Adrenal gland (tissue), 19 donors: ENCODE measurements around the gene TOMM6. TPM values are rescaled to one million over a fixed set of nuclear protein-coding genes. Genes with fewer than 3 reads are reported as not detected.

Experiments used
- DNase-seq, 7 donors: peaks; one replicate each; pipeline ENCODE4 v3.0.0-alpha.2; 2019 to 2020
- H3K27ac ChIP-seq, 5 donors: fragments of 200-600 bp; sonication (generic) in 4 of 5; 1 replicate in 3 of 5; 2 replicates in 2 of 5; pipeline versions ENCODE4 v1.5.1 to v1.8.0; 2016 to 2020; ENCODE audit warnings: mild to moderate bottlenecking in 1 of 5
- H3K27me3 ChIP-seq: fragments of 200-600 bp; 2 replicates; pipeline ENCODE4 v1.8.0; 2021
- H3K36me3 ChIP-seq, 2 donors: fragments of 200-600 bp; replicated peaks in 1 of 2; 1 replicate in 1 of 2; 2 replicates in 1 of 2; pipeline versions ENCODE4 v1.5.1 to v1.8.0; 2018 to 2022
- H3K4me1 ChIP-seq, 2 donors: fragments of 200-600 bp; replicated peaks in 1 of 2; 1 replicate in 1 of 2; 2 replicates in 1 of 2; pipeline versions ENCODE4 v1.5.1 to v1.8.0; 2018 to 2021
- H3K4me3 ChIP-seq, 4 donors: fragments of 200-600 bp; sonication (generic) in 3 of 4; one replicate each; pipeline ENCODE4 v1.5.1; 2016 to 2018
- H3K9me3 ChIP-seq, 3 donors: fragments of 200-600 bp; sonication (generic) in 1 of 3; replicated peaks in 1 of 3; 1 replicate in 2 of 3; 2 replicates in 1 of 3; pipeline versions ENCODE4 v1.5.1 to v1.8.0; 2016 to 2021
- CTCF ChIP-seq, 6 experiments: fragments of 450-650 bp in 4 of 6; fragments of 200-600 bp in 2 of 6; sonication (generic) in 1 of 6; IDR thresholded peaks; 1 replicate in 5 of 6; 2 replicates in 1 of 6; pipeline versions ENCODE4 v1.5.1 to v1.8.0; 2016 to 2021; ENCODE audit warnings: antibody characterized with exemption in 6 of 6, mild to moderate bottlenecking in 2 of 6, moderate library complexity in 1 of 6
- POLR2A ChIP-seq, 2 donors: fragments of 450-650 bp; IDR thresholded peaks; one replicate each; pipeline ENCODE4 v1.6.1; 2017; ENCODE audit warnings: antibody characterized with exemption in 2 of 2, mild to moderate bottlenecking in 2 of 2, moderate library complexity in 1 of 2
- WGBS, 4 donors: extraction: QIAGEN DNeasy Blood & Tissue Kit in 2 of 4; methylation state at CpG; one replicate each; pipeline versions ENCODE4 v1.1.5 to v1.1.7; 2013 to 2017; 5-methylcytosine and 5-hydroxymethylcytosine counted together
- intact Hi-C, 2 donors: fragments of 100-400 bp; cut with DNase I; formaldehyde crosslinking; loops; one replicate each; pipeline versions ENCODE4 v1.14.1 to v1.15.0; 2022 to 2023
- long read RNA-seq, 10 donors: library from polyadenylated mRNA in 3 of 10; unstranded in 2 of 10; stranded (forward) in 1 of 10; transcript quantifications; one replicate each; pipeline ENCODE4 v2.0.0 and lab custom pipeline, GENCODE V29; 2021 to 2026
- polyA plus RNA-seq, 3 donors: library from polyadenylated mRNA; stranded (reverse); fragments of 200-250 nt in 2 of 3; fragments of 350-450 nt in 1 of 3; fragmentation: Illumina TruSeq in 1 of 3; extraction: RNeasy Lipid Tissue Mini Kit (QIAGEN cat#74804) in 1 of 3; gene quantifications; one replicate each; pipeline ENCODE4 v1.2.3, GENCODE V29; 2013 to 2014
- total RNA-seq, 9 donors: library from RNA; depleted of rRNA in 4 of 9; stranded (reverse); fragments of >200 nt in 4 of 9; fragments of 120-200 nt in 1 of 9; fragmentation: NEBNext Ultra II Directional in 1 of 9; extraction: Animal tissue kit (Norgen Biotek cat#: 25700) in 1 of 9; gene quantifications; one replicate each; pipeline versions ENCODE4 v1.1.0 to v1.2.4, GENCODE V29; 2013 to 2023
- donor health status: healthy with polysubstance abuse.
- donor health status: Bipolar disorder and iron deficiency.
- donor health status: DM: yes; HTN: yes; CAD: no.
- donor health status: DM: no; HTN: no; CAD: no.
- donor health status: DM: no; HTN: no; CAD: no.
- donor health status: DM: yes; HTN: yes; CAD: no.

TOMM6 gene
- 100 to 1,000 TPM; 146 to 349 (median 225) TPM for total RNA-seq
- 100 to 1,000 TPM; 272 to 507 (median 343) TPM for polyA plus RNA-seq
- long read RNA-seq, donor 1, transcript TOMM6-201 (3 exons, 595 nt): major isoform, 220 of 292 reads
- long read RNA-seq, donor 1, transcript TOMM6-202 (3 exons, 637 nt): minor isoform, 72 of 292 reads
- long read RNA-seq, donor 1, partial matches to known transcripts: 0 of 292 reads
- long read RNA-seq, donor 1, other reads (novel, unspliced or antisense): 0 of 292 reads
- long read RNA-seq, donor 2, transcript TOMM6-201 (3 exons, 595 nt): major isoform, 104 of 139 reads
- long read RNA-seq, donor 2, transcript TOMM6-202 (3 exons, 637 nt): minor isoform, 35 of 139 reads
- long read RNA-seq, donor 2, partial matches to known transcripts: 0 of 139 reads
- long read RNA-seq, donor 2, other reads (novel, unspliced or antisense): 0 of 139 reads
- long read RNA-seq, donor 3, transcript TOMM6-202 (3 exons, 637 nt): minor isoform, 41 of 170 reads
- long read RNA-seq, donor 3, transcript TOMM6-201 (3 exons, 595 nt): major isoform, 129 of 170 reads
- long read RNA-seq, donor 3, partial matches to known transcripts: 0 of 170 reads
- long read RNA-seq, donor 3, other reads (novel, unspliced or antisense): 0 of 170 reads
- long read RNA-seq, donor 4, transcript TOMM6-201 (3 exons, 595 nt): major isoform, 111 of 170 reads
- long read RNA-seq, donor 4, transcript TOMM6-202 (3 exons, 637 nt): minor isoform, 50 of 170 reads
- long read RNA-seq, donor 4, partial matches to known transcripts: 0 of 170 reads
- long read RNA-seq, donor 4, other reads (novel, unspliced or antisense): 9 of 170 reads
- long read RNA-seq, donor 5, transcript TOMM6-202 (3 exons, 637 nt): minor isoform, 34 of 119 reads
- long read RNA-seq, donor 5, transcript TOMM6-201 (3 exons, 595 nt): major isoform, 85 of 119 reads
- long read RNA-seq, donor 5, partial matches to known transcripts: 0 of 119 reads
- long read RNA-seq, donor 5, other reads (novel, unspliced or antisense): 0 of 119 reads
- long read RNA-seq, donor 6, transcript TOMM6-202 (3 exons, 637 nt): minor isoform, 30 of 113 reads
- long read RNA-seq, donor 6, transcript TOMM6-201 (3 exons, 595 nt): major isoform, 80 of 113 reads
- long read RNA-seq, donor 6, partial matches to known transcripts: 0 of 113 reads
- long read RNA-seq, donor 6, other reads (novel, unspliced or antisense): 3 of 113 reads
- long read RNA-seq, donor 7, transcript TOMM6-202 (3 exons, 637 nt): minor isoform, 25 of 111 reads
- long read RNA-seq, donor 7, transcript TOMM6-201 (3 exons, 595 nt): major isoform, 81 of 111 reads
- long read RNA-seq, donor 7, partial matches to known transcripts: 5 of 111 reads
- long read RNA-seq, donor 7, other reads (novel, unspliced or antisense): 0 of 111 reads
- long read RNA-seq, donor 8, transcript TOMM6-201 (3 exons, 595 nt): major isoform, 133 of 179 reads
- long read RNA-seq, donor 8, transcript TOMM6-202 (3 exons, 637 nt): minor isoform, 46 of 179 reads
- long read RNA-seq, donor 8, partial matches to known transcripts: 0 of 179 reads
- long read RNA-seq, donor 8, other reads (novel, unspliced or antisense): 0 of 179 reads
- long read RNA-seq, donor 9, transcript TOMM6-201 (3 exons, 595 nt): major isoform, 103 of 169 reads
- long read RNA-seq, donor 9, transcript TOMM6-202 (3 exons, 637 nt): minor isoform, 45 of 169 reads
- long read RNA-seq, donor 9, partial matches to known transcripts: 21 of 169 reads
- long read RNA-seq, donor 9, other reads (novel, unspliced or antisense): 0 of 169 reads
- long read RNA-seq, donor 10, transcript TOMM6-201 (3 exons, 595 nt): major isoform, 35 of 49 reads
- long read RNA-seq, donor 10, transcript TOMM6-202 (3 exons, 637 nt): minor isoform, 14 of 49 reads
- long read RNA-seq, donor 10, partial matches to known transcripts: 0 of 49 reads
- long read RNA-seq, donor 10, other reads (novel, unspliced or antisense): 0 of 49 reads

DNA sequence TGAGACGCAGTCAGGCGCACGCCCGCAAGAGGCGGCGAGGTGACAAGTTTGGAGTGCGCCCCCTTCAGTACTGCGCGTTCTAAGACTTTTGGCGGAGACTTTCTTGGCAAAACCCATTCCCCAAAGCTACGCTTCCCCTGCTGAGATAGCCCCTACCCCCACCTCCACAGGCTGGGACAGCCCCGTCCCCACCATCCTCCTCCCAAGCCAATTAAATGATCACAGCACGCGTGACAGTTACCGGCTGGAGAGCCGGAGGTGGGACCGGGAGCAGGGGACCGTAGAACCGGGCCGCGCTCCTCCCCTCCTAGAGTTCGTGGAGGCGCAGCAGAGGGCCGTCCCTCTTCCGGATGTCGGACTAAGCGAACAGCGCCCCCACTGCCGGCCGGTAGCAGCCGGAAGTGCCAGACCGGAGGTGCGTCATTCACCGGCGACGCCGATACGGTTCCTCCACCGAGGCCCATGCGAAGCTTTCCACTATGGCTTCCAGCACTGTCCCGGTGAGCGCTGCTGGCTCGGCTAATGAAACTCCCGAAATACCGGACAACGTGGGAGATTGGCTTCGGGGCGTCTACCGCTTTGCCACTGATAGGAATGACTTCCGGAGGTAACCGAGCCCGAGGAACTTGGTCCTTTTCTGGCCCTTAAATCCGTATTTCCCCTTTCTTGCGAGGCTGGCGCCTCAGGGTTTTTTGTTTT is at the start of gene TOMM6:
TSS of gene TOMM6 (plus strand) at position 476 of the 699 bp plus-strand sequence. CDS start at position 480, 4 bp downstream.
- H3K4me1 ChIP-seq: peaks cover 14 to 21% of the 10 kb centered on the region in 2 donors

GRCh38 chr6:41739041-41739440 is 48.5 kb upstream of the TOMM6 start:
- 71 to 78% (median 75%) methylated on average over 4 of the region's 4 CpGs for WGBS, 4 donors
- no peaks in the 10 kb centered on the region for H3K27me3 ChIP-seq

More for the DNA sequence above, at the start of gene TOMM6:
- Histone ChIP-seq H3K27me3 (no peaks in the 10 kb centered on the region), H3K4me3 (peak within 1 kb of the TSS; percentile 56 to 100 (median 74)), H3K9me3 (no peaks in the 10 kb centered on the region), H3K27ac (peak within 1 kb of the TSS; percentile 80 to 95 (median 92)), H3K36me3 (peaks cover 0 to 29% of the 10 kb centered on the region in 2 donors)
- peak; percentile 94 to 98 (median 96) for DNase-seq
- intact Hi-C loops: loop anchor here (10.0 kb wide), 1 partner anchor 147 kb away; no protein-coding TSS in a partner anchor
- WGBS, 4 donors: 0% methylated on average over 17 to 55 of the region's 55 CpGs
- TF ChIP-seq POLR2A (IDR thresholded peaks at IDR 0.05): peak; percentile 74 to 93
- TF ChIP-seq CTCF (IDR thresholded peaks at IDR 0.05): peak; percentile 81 to 99 (median 94)

More at GRCh38 chr6:41739041-41739440, 48.5 kb upstream of the TOMM6 start:
- DNase-seq: no peak
- H3K4me3 ChIP-seq: no peak overlapping the region
- no peak overlapping the region for H3K27ac ChIP-seq
- TF ChIP-seq POLR2A (IDR thresholded peaks at IDR 0.05) (no peak), CTCF (IDR thresholded peaks at IDR 0.05) (no peak)
- H3K9me3 ChIP-seq: no peaks in the 10 kb centered on the region
- H3K4me1 ChIP-seq: peaks cover 0 to 5% of the 10 kb centered on the region in 2 donors
- H3K36me3 ChIP-seq: no peaks in the 10 kb centered on the region
- intact Hi-C loops: no loop called here
